T-helper 2 cell treated with Interferon-gamma antibody and Interleukin-4, amounts not matched to agents 100 ng/mL and 5 ng/mL, for 36 hours (primary cell): Measurements from ENCODE around the gene BMP7. TPM values are rescaled to one million over a fixed set of nuclear protein-coding genes. Genes with fewer than 3 reads are reported as not detected.
"Not testable (repeated sequence)": the region's sequence is repeated elsewhere in the genome, so short reads cannot be mapped to it uniquely, and the experiment has no call there.

Source experiments
- intact Hi-C: fragments of 100-400 bp; cut with micrococcal nuclease; formaldehyde crosslinking; loops from one replicate; pipeline ENCODE4 v1.15.1; 2023
- total RNA-seq: library from RNA; stranded (reverse); gene quantifications from 2 replicates; pipeline ENCODE4 v1.2.3, GENCODE V29; 2022

The BMP7 gene
- total RNA-seq, 1 donor from 2014 or later = not detected

DNA sequence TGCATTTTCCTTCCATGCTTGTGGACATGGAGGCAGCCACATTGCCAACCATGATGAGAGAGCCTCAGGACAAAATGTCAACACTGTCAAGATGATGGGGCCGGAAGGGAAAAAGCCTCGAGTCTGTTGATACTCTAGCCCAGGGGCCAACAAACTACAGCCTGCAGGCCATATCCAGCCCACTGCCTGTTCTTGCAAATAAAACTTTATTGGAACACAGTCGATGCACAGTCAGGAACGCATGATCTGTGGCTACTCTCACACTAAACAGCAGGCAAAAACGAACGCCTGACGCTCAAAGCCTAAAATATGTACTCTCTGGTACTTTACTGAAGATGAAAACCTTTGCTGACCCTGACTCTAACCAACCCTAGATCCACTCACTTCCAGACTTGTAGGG is 72.3 kb downstream of the BMP7 start:
- intact Hi-C loops = no loop called here

GRCh38 chr20:57193094-57193493 is 73.3 kb downstream of the BMP7 start:
- intact Hi-C loops = no loop called here

GRCh38 chr20:57192311-57192710 is 74.1 kb downstream of the BMP7 start:
- intact Hi-C loops = no loop called here

GRCh38 chr20:57191265-57191638 is 75.2 kb downstream of the BMP7 start:
- intact Hi-C loops = not testable (repeated sequence)

DNA sequence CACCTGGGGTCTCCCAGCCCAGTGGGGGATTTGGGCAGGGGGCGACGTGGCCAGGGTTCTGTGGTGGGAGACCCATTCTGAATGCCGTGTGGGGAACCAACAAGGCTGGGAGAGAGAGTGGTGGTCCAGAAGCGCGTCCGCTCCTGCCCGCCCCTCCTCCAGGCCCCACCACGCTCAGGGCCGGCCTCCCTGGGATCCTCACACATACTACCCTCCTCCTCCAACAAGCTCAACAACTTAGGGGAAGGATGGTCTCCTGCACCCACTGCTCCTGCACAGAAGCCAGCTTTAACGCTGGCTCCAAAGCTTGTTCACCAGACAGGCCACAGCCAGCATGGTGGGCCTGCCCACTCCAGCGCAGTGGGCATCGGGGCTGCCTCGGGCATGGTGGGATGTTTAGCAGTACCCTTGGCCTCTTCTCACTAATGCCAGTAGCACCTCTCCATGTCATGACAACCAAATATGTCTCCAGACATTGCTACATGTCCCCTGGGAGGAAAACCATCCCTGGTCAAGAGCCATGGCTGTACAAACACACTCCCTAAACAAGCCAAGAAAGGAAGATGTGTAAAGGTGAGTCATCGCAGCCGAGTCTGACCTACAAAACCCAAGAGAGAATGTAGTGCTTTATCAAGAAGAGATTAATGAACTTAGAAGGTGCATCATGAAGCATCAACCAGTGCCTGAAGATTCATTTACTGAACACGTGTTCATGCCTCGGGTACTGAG is 75.7 kb downstream of the BMP7 start:
- intact Hi-C loops = no loop called here

DNA sequence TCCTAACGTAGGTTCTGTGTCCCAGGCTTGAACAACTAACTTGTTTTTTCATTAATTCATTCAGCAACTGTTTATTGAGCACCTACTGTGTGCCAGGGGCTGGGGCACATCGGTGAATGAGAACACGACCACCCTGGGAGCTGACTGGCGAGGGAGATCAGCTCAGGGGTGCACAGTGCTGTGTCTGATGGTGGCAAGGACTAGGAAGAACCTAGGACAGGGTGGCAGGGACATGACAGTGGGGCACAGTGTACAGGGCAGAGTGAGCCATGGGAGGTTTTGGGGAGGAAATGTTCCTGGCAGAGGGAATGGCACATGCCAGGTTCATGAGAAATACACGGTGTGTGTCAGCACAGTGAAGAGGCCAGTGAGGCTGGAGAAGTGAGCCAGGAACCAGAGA is 76.7 kb downstream of the BMP7 start:
- intact Hi-C loops = no loop called here

DNA sequence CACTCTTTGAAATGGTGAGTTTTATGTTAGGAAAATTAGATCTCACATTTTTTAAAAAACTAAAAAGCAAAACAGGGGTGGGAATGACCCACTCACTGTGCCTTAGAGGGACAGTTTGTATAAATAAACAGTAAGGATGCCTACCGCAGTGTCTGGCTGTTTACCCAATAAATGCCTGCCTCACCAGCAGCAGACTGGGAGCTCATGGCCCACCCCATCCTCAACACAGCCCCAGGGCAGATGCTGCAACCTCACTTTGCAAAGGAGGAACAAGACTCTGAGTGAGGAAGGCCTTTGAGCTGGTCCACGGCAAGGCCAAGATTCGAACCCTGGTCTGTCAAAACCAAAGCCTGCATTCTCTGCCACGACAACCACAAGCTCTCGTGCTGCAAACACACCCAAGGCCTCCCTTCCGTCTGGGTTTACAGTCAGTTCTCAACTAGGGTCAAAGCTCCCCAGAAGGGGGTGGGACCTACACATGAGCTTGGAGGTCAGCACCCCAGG is 77.8 kb downstream of the BMP7 start:
- intact Hi-C loops = no loop called here

DNA sequence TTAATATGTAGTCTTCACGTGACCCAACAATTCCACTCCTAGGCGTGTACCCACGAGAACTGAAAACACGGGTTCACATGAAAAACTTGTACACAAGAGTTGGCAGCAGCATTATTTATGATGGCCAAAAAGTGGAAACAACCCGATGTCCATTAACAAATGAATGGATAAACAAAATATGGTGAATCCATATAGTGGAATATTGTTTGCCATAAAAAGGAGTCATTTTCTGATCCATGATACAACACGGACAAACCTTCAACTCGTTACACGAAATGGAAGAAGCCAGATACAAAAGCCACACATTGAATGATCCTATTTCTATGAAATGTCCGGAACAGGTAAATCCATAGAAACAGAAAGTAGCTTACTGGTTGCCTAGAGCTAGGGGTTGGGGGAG is 78.4 kb downstream of the BMP7 start:
- intact Hi-C loops = no loop called here

DNA sequence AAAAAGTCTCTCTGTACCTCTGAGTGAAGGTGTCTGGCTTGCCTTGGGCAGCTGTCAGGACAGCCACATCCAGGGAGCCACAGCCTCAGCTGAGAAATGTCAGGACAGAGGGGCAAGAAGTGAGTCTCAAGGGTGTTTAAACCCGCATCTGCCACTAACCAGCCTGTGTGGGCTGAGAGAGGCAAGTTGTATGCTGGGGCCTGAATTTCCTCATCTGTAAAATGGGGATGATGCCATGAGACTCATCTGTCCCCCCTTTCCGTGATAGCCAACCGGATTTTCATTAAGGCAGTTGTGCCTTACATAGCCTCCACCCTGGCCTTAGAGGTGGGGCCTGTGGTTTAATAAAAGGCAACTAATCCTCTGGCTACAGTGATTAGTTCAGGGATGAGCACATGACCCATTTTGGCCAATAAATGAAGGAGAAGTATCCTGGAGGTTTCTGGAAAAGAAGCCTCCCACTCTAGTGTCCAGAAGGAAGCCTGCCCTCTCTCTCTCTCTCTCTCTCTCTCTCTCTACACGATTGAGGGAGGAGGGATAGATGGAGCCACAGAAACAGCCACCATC is 79.3 kb downstream of the BMP7 start:
- intact Hi-C loops = no loop called here

- intact Hi-C loops = no loop called here
Observed at GRCh38 chr20:57186192-57186591, 80.2 kb downstream of the BMP7 start.

DNA sequence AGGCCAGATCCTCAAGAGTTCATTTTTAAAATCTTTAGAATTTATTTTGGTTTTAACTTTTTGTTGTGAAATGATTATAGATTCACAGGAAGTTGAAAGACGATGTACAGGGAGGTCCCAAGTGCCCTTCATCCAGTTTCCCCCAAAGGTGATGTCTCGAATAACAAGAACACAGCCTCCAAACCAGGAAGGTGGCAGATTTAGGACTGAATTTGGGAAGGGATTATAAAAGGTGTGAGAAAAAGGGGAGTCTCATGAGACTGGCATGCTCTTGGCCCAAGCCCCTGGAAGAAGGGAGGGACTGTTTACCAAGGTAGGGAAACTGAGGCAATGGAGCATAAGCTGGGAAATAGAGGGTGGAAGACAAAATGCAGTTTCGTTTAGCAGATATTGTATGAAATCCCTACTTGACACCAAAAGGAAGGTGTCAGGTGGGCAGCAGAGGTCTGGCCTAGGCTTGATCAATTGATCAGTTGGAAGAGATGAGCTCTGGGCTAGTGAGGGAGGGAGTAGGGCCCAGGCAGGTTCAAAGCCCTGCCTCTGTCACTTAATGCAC is 81.2 kb downstream of the BMP7 start:
- intact Hi-C loops = no loop called here

GRCh38 chr20:57183457-57184009 is 82.9 kb downstream of the BMP7 start:
- intact Hi-C loops = no loop called here

DNA sequence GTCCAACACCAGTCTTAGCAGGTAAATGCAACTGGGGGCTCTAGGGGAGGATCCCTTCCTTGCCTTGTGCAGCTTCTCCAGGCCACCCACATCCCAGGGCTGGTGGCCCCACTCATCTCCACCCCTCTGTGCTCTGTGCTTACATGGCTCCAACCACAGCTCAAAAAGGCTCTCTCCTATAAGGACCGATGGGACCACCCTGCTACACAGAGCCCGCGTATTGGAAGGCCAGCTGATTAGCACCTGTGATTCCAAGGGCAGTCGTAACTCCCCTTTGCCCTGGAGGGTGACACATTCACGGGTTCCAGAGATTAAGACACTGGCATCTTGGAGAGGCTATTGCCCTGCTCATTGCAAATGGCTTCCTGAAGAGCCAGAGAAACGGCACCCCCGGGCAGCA is 84.8 kb downstream of the BMP7 start:
- intact Hi-C loops = no loop called here

GRCh38 chr20:57180954-57181353 is 85.5 kb downstream of the BMP7 start:
- intact Hi-C loops = no loop called here

- intact Hi-C loops = no loop called here
Observed at GRCh38 chr20:57180387-57180786, 86.1 kb downstream of the BMP7 start.

DNA sequence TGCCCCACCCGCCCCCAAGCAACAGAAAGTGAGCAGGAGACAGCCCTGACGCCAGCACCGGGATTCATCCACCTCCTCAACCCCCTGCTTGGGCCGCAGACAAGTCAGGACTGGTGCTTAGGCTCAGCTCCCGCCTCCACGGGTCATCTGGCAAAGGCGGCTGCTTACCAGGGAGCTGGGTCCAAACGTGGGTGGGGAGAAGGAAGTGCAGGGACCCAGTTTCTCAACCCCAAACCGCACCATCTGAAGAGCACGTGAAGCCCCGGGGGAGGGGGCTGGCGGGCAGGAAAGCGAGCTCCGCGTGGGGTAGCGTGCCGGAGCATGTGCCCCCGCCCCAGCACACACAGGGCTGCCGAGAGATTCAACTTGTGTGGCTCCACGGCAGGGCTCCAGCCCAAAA is 87.2 kb downstream of the BMP7 start:
- intact Hi-C loops = no loop called here

DNA sequence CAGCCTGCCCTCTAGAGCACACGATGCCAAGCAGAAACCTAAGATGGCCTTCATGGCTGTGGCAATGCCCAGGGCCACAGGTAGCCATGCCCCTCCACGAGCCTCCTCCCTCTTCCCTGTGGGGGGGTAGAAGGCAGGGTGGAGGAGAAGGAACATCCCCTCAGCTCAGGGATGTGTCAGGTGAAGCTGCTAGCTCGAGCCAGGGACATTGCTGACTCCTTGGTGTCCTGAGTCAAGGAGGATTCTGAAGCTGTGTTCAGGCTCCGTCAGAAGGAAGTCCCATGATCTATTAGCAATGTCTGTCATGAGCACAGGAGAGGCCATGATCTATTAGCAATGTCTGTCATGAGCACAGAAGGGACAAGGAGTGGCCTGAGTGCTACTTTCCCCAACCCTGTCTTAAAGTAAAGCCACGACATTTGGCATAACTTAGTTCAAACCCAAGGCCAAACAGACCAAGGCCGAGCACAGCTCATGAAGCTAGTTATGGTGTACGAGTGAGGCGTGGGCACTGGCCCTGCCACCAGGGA is 87.8 kb downstream of the BMP7 start:
- intact Hi-C loops = no loop called here

- intact Hi-C loops = no loop called here
Observed at GRCh38 chr20:57177636-57178280, 88.7 kb downstream of the BMP7 start.

- intact Hi-C loops = no loop called here
Observed at GRCh38 chr20:57176842-57177241, 89.6 kb downstream of the BMP7 start.

- intact Hi-C loops = no loop called here
Observed at GRCh38 chr20:57175397-57176010, 90.9 kb downstream of the BMP7 start.

DNA sequence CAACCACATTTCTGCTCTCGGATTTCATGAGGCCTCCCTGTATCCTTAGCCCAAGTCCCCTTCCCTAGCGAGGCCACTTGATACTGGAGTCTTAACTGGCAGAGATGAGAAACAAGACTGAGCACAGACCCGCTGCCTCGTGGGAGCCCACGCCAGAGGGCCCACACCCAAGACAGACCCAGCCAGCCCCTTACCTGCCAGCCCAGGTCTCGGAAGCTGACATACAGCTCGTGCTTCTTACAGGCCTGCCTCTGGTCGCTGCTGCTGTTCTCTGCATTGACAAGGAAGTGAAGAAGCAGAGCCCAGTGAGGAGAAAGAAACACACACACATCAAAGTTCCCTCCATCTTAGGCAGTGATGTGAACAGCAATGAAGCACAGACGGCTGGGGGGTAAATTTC is 91.7 kb downstream of the BMP7 start:
- intact Hi-C loops = no loop called here
